Activated T-cell treated with anti-CD3 and anti-CD28 coated beads for 24 hours (primary cell): ENCODE measurements around the gene ZNF774.
"Not testable (repeated sequence)": the region's sequence is repeated elsewhere in the genome, so short reads cannot be mapped to it uniquely, and the experiment has no call there.

ENCODE experiments used
- DNase-seq: peaks from one replicate; pipeline ENCODE4 v3.0.0-alpha.2; 2020; ENCODE audit warnings: low read depth

Gene ZNF774

DNA sequence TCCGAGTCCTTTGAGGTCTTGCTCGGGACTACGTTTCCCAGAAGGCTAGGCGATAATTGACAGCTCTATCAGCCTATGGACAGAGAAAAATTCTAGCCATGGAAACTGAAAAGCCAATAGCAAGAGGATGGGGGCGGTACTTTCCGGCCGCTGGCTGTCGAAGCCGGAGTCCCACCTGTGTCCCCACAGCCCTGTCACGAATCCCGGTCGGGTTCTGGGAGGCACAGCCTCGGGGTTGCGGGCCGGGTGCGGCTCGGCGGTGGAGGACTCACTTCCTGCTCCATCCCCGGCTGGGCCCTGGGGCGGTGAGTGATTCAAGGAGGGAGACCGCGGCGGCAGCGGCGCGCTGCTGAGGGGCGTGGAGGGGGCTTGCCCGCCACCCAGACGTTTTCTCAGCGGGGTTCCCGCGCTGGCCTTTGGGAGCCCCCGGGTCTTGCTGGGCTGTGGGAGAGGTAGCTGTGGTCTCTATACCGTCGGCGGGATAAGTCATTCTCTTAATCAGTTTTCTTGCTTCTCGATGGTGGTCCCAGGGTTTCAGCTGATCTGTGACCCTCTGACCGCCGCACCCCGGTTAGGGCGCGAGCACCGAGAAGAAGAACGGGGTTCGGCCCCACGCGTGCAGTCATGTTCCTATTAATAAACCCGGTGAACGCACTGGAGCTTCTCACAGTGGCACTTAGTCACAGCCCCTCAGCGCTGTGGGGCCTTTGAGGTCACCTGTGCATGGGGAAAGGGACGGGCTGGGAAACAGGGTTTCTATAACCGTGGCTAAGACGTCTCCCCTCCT lies at the start of gene ZNF774:
Gene ZNF774 (plus strand): TSS at position 178 of the 787 bp plus-strand sequence. CDS start 2,377 bp downstream, outside the sequence.
- peak; percentile 84 for DNase-seq

DNA sequence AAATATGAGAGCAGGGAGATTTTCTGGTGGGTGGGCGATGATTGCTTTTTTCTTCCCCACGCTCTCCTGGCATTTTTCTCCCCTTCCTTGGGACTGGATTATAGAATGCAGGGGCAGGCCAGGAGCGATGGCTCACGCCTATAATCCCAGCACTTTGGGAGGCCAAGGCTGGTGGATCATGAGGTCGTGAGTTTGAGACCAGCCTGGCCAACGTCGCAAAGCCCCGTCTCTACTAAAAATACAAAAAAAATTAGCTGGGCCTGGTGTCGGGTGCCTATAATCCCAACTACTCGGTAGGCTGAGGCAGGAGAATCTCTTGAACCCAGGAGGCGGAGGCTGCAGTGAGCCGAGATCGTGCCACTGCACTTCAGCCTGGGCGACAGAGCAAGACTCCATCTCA lies 46.7 kb upstream of the ZNF774 start:
- not testable (repeated sequence) for DNase-seq

DNA sequence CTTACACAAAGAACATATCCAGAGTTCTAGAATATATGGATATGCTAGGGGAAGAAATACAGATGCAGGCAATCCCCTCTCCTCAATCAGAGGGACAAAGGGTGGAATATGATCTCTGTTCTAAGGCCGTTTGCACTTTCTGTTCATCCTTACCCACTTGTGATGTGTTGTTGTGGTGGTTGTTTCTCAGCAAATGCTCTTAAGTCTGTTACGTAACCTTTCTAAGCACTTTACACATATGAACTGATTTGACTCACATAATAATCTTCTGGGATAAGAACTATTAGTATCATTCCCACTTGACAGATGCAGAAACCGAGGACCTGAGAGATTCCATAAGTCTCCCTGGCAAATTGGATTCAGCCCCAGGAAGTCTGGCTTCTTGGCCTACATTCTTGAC lies 46.2 kb upstream of the ZNF774 start:
- no peak for DNase-seq

DNA sequence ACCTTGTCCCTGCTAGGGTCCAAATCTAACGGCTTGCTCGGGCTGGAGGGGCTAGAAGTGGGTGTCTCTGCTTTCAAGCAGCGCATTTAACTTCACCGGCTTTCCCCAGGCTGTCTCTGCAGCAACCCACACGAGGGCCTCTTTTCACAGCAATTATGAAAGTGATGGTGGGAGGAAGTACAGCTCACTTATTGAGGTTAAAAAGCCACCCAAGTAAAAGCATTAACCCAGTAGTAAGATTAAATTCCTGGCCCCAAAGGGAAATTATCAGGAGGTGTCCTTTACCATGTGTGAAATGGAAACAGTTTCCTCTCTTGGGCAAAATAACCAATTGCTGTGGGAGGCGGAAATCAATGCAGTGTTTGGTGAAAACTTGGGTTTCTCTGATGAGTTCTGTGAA lies 45.5 kb upstream of the ZNF774 start:
- DNase-seq: peak; percentile 23

DNA sequence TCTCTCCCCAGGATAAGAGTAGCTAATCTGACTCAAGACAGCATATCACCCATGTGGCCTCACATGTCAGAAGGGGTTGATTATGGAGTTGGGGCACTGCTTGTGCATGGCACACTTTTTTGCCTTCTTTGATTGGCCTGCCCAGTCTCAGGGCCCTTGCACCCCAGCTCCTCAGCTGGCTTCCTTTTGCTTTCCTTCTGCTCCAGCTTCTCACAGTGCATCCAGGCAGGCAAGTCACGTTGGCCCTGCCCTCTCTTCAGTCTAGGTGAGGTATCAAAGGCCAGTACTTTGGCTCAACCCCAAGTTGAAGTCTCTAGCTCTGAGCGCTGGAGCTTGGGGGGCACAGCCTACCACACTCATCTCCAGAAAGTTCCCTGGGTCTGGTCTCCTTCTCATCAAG lies 44.4 kb upstream of the ZNF774 start:
- DNase-seq: no peak

DNA sequence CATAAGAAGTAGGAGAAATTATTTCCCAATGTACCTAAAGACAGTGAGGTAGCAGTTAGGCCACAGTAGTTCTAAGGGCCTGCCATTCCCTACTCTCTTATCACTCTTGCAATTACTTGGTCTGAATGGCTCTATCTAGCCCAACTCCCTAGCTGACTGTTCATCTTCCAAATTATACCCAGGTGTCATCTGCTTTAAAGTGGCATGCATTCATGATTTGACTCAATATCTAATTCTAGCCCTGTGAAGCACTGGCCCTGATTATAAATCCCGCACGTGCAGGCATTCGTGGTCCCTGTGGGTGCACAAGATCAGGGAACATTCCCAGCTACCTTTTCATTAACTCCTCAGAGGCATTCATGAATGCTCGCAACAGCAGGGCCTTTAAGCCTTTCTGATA lies 43.1 kb upstream of the ZNF774 start:
- DNase-seq: no peak

DNA sequence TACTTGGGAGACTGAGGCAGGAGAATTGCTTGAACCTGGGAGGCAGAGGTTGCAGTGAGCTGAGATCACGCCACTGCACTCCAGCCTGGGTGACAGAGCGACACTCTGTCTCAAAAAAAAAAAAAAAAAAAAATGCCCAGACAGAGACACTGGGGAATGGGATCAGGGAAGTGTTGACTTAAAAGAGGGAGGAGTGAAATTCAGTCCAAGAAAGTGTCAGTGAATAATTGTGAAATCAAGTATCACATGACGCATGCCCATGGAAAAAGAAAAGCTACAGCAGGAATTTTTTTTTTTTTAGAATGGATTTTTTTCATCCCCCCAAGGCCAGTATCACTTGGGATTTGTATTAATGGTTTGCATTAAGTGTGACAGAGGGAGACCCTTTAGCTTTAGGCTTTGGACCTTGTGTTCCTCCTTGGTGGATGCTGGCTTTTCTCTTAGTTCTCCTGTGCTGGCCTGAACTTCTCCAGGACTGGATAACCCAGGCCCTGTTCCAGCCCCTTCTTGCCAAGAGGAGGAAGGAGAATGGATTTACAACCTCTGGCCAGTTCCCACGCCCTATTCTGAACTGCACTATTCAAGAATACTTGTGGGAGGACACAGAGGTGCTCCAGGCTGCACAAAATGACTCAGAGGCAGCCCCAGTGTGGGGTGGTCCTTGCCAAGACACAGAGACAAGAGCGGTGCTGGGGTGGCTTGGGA lies 36.7 kb upstream of the ZNF774 start:
- no peak for DNase-seq

DNA sequence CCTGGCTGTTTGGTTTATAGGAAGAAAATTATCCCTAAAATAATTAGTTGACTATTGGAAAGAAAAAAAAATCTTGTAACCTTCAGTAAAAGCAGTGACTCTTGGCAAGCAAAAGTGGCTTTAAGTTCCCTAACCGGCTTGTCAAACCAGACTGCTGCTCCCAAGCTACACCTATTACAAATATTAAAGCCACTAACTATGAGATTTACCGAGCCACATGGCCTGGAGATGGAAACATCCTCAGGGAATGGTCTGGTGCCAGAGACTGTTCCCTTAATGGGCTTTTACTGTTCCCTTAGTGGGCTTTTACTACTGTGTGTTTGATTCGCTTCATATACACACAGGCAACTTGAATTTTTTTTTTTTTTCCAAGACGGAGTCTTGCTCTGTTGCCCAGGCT lies 35.9 kb upstream of the ZNF774 start:
- no peak for DNase-seq

DNA sequence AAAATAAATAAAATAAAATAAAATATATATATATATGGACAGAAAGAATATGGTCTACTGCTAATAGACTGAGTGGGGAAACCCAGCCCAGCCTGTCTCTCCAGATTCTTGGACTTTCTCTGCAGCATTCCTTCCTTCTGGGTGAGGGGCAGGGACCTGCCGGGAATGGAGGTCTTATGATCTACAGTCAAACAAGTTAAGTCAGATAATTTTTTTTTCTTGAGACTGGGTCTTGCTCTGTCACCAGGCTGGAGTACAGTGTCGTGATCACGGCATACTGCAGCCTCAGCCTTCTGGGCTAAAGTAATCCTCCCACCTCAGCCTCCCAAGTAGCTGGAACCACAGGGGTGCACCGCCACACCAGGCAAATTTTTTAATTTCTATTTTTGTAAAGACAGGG lies 33.5 kb upstream of the ZNF774 start:
- DNase-seq: no peak

DNA sequence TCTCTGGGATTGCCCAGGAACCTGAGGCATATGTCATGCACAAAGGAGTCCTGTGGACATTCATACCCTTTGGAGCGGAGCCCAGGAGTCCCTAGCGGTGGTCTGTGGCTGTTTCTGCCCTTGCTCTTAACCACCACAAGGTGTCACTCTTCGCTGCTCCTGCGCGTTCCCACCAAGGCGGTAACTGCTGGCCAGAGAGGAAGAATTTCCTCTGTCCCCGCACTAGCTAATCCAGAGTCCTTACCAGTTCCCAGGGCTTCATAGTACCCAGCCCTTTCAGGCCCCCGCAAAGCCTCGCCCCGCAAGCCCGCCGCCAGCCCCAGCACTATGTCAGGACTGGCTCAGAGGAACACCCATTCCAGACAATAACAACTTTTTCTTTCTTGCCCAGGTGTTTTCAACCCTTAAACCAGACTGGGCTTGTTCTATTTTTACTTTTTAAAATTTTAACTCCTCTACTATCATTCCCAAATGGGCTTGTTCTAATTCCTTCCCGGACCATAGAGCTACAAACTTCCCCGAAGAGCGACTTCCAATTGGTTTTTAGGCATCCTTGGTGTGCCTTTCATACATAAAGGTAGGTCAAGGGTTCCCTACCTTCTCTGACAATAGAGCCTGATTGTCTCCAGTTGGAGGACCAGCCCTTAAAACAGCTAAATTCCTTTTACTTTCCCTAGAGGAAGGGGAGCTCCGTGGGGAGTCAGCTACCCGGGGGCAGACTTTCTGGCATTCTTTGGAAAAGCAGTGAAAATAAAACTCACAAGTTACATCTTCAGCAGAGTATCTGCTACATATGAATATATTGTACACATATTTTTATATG lies 31.8 kb upstream of the ZNF774 start:
- DNase-seq: peak; percentile 62

DNA sequence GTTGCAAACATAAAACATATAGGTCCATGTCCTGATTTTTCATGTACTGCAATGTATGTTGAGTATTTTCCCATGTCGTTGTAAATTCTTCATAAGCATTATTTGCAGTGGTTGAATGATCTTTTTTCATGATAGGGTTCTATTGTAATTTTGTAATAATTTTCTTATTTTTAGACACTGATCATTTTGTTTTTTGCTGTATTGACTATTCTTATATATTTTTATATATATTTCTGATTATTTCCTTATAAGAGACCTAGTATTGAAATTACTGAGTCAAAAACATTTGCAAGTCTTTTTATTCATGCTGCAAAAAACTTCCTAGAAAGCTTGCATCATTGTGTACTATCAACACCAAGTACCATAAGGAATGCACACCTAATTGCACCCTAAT lies 31.2 kb upstream of the ZNF774 start:
- DNase-seq: no peak

DNA sequence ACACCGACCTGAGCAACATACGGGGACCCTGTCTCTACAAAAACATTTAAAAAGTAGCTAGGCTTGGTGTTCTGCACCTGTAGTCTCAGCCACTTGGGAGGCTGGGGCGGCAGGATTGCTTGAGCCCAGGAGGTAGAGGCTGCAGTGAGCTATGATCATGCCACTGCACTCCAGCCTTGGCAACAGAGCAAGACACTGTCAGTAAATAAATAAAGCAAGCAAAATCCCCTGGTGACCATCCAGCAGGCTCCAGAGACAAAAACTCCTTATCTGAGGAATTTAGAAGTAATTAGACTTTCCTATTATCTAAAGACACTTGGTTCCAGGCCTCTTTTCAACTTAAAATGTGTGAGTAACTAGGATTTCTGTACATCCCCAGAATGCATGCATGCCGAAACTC lies 29.5 kb upstream of the ZNF774 start:
- no peak for DNase-seq

DNA sequence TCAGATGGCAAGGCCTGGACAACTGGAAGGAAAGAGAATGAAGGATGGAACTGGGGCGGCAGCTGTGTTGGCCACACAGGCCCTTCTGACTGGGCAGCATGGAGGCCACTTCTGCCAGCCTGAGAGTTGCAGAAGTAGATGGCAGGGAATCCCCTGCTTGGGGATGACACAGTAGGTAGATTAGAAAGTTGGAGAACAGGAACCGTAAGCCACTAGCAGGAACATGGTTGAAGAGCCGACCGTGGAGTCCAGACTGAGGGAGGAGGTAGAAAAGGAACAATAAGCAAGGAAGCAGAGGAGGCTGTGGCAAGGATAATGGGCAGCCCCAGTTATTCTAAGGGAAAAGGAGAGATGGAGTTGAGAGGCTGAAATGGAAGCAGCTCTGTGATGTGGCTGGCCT lies 26.4 kb upstream of the ZNF774 start:
- DNase-seq: no peak

DNA sequence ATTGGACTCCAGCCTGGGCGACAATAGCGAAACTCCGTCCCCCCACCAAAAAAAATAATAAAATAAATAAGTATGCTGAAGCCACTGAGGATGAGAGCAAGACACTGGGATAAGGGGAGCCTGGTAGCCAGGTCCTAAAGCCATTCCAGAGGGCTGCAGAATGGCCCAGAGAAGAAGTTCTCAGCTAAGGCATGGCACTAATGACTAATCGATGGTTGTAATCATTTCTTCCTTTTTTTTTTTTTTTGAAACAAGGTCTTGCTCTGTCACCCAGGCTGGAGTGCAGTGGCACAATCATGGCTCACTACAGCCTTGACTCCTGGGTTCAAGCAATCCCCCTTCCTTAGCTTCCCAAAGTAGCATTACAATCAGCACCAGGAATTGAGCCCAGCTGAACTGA lies 25.6 kb upstream of the ZNF774 start:
- DNase-seq: no peak

DNA sequence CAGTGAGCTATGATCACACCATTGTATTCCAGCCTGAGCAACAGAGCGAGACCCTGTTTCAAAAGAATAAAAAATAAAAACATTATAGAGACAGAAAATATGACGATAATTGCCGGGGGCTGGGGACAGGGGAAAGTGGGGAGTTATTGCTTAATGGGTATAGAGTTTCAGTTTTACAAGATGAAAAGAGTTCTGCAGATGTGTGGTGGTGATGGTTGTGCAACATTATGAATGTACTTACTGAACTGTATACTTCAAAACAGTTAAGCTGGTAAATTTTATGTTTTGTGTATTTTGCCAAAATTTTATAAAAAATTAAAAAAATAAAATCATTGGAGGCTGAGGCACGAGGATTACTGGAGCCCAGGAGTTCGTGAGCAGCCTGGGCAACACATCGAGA lies 24.8 kb upstream of the ZNF774 start:
- no peak for DNase-seq

DNA sequence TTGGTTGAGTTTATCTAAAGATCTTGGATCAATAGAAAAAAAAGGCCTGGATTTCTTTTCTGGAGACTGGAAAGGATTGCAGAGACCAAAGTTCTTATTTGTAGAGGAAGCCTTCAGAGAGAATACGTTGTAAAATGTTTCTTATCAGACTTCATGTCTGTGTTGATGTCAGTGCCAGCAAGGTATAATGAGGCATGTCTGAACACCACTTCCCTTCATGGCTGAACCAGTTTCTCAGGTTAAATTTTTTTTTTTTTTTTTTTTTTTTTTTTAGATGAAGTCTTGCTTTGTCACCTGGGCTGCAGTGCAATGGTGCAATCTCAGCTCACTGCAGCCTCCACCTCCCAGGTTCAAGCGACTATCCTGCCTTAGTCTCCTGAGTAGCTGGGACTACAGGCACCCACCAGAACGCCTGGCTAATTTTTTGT lies 17.8 kb upstream of the ZNF774 start:
- no peak for DNase-seq

DNA sequence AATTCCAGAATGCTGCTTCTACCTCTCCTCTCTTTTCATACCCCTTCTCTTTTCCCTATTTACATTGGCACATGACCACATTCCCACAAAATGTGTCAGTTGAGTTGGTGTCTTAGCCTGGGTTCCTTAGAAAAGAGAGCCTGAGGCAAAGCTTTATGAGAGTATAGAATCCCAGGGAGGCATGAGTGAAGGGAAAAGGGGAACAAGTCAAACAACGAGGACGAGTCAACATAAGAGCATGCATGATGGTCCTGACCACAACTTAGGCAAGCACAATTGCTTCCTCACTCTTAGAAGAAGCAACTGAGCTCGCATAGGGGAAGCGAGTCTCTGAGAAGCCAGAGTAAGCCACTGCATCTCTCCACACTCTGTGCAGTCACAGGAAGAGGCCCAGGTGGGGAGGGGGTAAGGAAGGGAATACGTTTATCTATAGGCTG lies 15.4 kb upstream of the ZNF774 start:
- DNase-seq: no peak

DNA sequence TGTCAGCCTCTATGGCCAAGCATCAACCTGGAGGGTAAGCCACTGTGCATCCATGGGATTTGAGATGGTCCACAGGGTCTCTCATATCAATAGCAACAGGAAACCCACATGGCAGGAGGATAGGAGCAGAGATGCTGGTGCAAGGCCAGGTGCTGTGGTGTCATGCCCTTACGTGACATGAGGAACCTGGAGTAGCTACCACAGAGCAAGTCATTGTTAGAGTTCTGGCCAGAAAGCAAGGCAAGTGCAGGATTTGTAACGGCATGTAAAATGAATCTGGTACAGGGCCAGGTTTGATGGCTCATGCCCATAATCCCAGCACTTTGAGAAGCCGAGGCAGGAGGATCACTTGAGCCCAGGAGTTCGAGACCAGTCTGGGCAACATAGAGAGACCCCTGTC lies 14.8 kb upstream of the ZNF774 start:
- DNase-seq: no peak

DNA sequence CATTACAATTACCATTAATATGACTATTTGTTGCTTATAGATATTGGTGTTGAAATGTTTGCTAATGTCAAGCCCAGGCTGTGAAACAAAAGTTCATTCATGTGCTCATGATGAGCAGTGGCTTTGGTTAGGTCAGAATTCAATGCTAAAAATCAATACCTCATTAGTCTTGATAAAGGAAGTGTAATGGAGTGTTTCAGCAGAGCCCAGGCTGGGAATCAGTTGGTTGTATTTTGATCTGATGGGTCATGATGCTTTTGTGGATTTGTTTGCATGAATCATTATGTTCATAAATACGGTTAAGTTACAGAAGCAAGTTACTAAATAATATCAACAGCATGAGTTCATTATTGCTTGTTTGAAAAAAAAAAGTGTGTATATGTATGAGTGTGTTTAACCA lies 13.6 kb upstream of the ZNF774 start:
- DNase-seq: no peak

DNA sequence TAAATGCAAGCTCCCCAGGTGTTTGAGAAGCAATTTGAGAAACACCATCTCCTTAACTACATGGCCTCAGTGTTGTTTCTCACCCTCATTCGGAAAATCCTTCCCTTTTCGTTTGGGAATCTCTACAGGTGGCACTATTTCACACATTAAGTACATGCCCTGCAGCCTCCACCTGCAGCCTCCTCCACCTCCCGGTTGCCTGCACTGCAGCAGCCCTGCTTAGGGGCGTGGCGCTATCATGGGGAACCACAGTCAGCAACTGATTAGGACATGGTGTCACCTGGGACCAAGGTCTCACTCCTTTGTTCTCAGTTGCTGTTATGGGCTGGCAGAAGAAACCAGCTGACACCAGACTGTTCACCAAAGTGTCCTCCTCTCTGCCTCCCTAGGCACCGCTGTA lies 11.7 kb upstream of the ZNF774 start:
- no peak for DNase-seq

DNA sequence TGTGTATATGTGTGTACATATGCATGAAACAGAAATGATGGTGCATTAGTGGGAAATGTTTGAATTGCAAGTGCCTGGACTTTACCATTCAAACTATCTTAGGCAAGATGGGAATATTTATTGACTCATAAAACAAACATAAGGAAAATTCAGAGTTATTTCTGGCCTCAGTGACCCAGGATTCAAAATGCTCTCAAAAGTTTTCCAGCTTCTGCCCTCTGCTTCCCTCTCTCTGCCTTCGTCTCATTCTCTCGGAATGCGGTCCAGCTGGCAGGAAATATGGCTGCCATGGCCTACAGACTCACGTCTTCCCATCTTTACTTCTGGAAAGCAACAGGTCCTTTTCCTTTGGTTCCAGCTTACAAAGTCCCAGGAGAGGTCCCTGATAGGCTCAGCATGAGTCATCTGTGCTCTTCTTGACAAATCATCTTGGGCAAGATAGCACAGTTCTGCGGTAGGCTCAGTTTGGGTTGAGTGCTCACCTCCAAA lies 8.7 kb upstream of the ZNF774 start:
- DNase-seq: no peak

DNA sequence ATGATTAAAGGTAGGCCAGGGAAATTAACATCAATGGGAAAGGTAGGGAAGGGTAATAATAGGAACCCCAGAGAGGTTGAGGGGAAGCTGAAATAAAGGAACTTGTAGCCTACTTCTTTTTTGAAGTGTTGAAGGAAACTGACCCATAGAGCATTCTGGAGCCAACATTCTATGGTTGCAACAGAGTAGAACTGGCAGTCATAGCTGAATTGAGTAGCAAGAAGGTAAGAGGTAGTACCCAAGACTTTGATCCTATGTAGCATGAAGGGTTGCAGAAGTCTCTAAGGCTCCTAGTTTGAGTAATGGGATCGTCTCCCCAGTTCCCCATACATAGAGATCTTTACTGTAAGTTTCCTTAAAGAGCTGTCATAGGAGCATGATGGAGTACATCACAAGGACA lies 7.4 kb upstream of the ZNF774 start:
- DNase-seq: no peak

DNA sequence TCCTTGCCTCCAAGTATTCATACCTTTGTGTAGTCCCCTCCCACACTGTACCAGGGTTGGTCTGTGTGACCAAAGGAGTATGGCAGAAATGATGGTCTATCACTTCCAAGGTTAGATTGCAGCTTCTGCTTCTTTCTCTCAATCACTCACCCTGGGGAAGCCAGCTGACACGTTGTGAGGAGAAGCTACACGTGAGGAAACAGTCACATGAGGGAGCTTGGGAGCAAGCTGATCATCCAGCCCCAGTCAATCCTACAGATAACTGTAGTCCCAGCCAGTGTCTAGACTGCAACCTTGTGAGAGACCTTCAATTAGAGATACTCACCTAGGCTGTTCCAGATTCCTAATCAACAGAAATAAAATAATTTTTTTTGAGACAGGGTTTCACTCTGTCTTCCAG lies 6.2 kb upstream of the ZNF774 start:
- no peak for DNase-seq
